ENCODE measurements around the gene TRIM3. TPM values are rescaled to one million over a fixed set of nuclear protein-coding genes. Genes with fewer than 3 reads are reported as not detected.

Gene TRIM3
- total and polyA plus RNA-seq, 2 of the 8 experiments (the other 6 are each of a cell fraction or from before 2014, with no cell fraction given) = 10.7 to 14.3 TPM

DNA sequence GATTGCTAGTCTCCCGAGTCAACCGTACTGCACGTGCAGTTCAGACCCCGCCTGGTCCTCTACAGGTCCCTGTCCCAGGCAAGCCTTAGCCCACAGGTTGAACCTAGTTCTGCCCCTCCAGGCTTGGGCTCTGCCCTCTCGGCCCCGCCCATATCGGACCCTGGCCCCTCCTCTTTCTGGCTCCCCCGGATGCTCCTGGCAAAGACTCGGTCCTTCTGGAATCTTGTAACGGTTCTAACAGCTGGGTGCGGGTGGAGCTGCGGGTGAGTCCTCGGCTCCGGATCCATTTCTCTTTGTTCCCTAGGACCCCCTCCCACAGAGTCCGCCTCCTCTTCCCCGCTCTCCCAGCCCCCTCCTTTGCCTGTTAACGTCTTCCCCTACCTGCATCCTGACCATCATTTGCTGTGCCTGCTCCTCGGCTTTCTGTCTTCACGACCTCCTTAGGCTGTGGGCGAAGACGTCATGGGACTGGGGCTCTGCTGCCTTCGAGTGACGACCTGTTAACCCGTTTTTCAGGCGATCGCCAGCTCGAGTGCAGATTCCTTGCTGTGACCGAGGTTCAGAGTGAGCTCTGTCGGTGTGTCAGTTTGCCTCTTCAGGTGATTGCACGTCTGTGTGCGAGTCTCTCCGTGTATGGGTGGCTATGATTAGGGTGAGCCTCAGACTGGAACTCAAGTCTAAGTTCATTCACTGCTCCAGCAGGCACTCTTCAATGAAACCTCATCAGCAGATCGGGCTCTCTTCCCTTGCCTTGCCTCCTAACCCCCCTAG lies 23.5 kb upstream of the TRIM3 start, which contains the start of gene DNHD1:
DNHD1 (plus strand) TSS at position 212 of the 771 bp plus-strand sequence. CDS start 936 bp downstream, outside the sequence.
- ChIA-PET POLR2A (ENCODE audit: partially characterized antibody) (interaction anchor here (1.1 to 4.2 kb wide), 7 partner anchors 8 to 199 kb away, joined by 3 to 13 read pairs (median 9); partner anchors contain the start of genes ARFIP2, TIMM10B and TRIM3), CTCF (ENCODE audit: partially characterized antibody) (interaction anchor here (0.6 to 8.7 kb wide), 17 partner anchors 8 to 171 kb away, joined by 3 to 60 read pairs (median 4); partner anchors contain the start of gene TIMM10B)
- Histone ChIP-seq H3K4me2 (ENCODE audit: insufficient read depth in 1 of 2, low read depth in 2 of 2, low read length in 2 of 2) (peak within 1 kb of the TSS; percentile 62 to 79), H2AFZ (ENCODE audit: low read length) (peak within 1 kb of the TSS; percentile 21; the same call in 1 of the 2 replicates), H2BK15ac (ENCODE audit: low read length) (peak within 1 kb of the TSS; percentile 65; the same call in 1 of the 2 replicates), H3K4ac (replicated peaks; ENCODE audit: insufficient read length, low read depth, low read length) (no peak within 1 kb of the TSS), H4K5ac (ENCODE audit: insufficient read length, low read depth, low read length) (no peak within 1 kb of the TSS), H2BK5ac (ENCODE audit: low read depth, low read length) (no peak within 1 kb of the TSS; the same call in 1 of the 2 replicates), H2BK12ac (ENCODE audit: low read depth, low read length) (peak within 1 kb of the TSS; percentile 55; the same call in 1 of the 2 replicates), H3K4me3 (ENCODE audit: extremely low read depth in 1 of 4, insufficient read depth in 2 of 4, low read depth in 3 of 4, low read length in 4 of 4) (peak within 1 kb of the TSS in 3 of 4 experiments; percentile 21 to 44 (median 23); a peak in 5 of 8 replicates), H4K20me1 (replicated peaks in 1 of 2; ENCODE audit: control insufficient read depth in 1 of 2, insufficient read depth in 2 of 2, low read length in 2 of 2) (no peaks in the 10 kb centered on the region), H4K91ac (replicated peaks; ENCODE audit: insufficient read length, low read length) (no peak within 1 kb of the TSS), H2AK5ac (ENCODE audit: low read depth, low read length) (no peak within 1 kb of the TSS; the same call in 1 of the 2 replicates), H2BK20ac (ENCODE audit: low read length) (no peak within 1 kb of the TSS), H4K8ac (ENCODE audit: extremely low read depth, insufficient read depth, low read length) (peak within 1 kb of the TSS; percentile 40; the same call in 1 of the 2 replicates), H3K18ac (ENCODE audit: extremely low read depth, low read length) (0 out of 2 replicates have a peak within 1 kb of the TSS, but pooled peaks have one; percentile 42), H3K27me3 (replicated peaks in 1 of 4; ENCODE audit: control insufficient read depth in 3 of 4, extremely low read depth in 1 of 4, insufficient read depth in 3 of 4, low read length in 3 of 4) (no peaks in the 10 kb centered on the region), H3K79me2 (ENCODE audit: control insufficient read depth in 1 of 2, insufficient read depth in 2 of 2, low read length in 2 of 2) (no peaks in the 10 kb centered on the region), H3K14ac (ENCODE audit: insufficient read length) (no peak within 1 kb of the TSS), H3K27ac (ENCODE audit: low read depth, low read length) (no peak within 1 kb of the TSS), H3K79me1 (ENCODE audit: low read depth, low read length) (no peaks in the 10 kb centered on the region), H3K9ac (replicated peaks in 1 of 4; ENCODE audit: extremely low read depth in 1 of 4, low read depth in 3 of 4, low read length in 3 of 4) (peak within 1 kb of the TSS in 2 of 4 experiments; percentile 20 to 21; a peak in 2 of 7 replicates), H2BK120ac (replicated peaks; ENCODE audit: low read depth, low read length) (no peak within 1 kb of the TSS), H3K9me3 (ENCODE audit: insufficient read depth in 2 of 2, low read depth in 1 of 2, low read length in 1 of 2) (no peaks in the 10 kb centered on the region), H3K4me1 (replicated peaks in 1 of 4; ENCODE audit: control insufficient read depth in 3 of 4, insufficient read depth in 4 of 4, low read length in 3 of 4) (peaks cover 0 to 6% (median 1%) of the 10 kb centered on the region in 4 experiments; a peak in 4 of 7 replicates), H3K36me3 (ENCODE audit: control insufficient read depth in 2 of 4, insufficient read depth in 4 of 4, low read length in 3 of 4) (peaks cover 0 to 4% (median 2%) of the 10 kb centered on the region in 4 experiments; a peak in 3 of 8 replicates), H3K23me2 (ENCODE audit: low read depth, low read length) (peaks cover 3% of the 10 kb centered on the region; the same call in 1 of the 2 replicates), H3K56ac (replicated peaks; ENCODE audit: insufficient read length, low read depth, low read length) (no peak within 1 kb of the TSS), H3K23ac (ENCODE audit: insufficient read length) (no peak within 1 kb of the TSS)
- DNase-seq (ENCODE audit: low read depth in 1 of 2, low spot score in 2 of 2) = peak; percentile 33 to 84
- FAIRE-seq = no peak
- TF ChIP-seq, protein P1, sequence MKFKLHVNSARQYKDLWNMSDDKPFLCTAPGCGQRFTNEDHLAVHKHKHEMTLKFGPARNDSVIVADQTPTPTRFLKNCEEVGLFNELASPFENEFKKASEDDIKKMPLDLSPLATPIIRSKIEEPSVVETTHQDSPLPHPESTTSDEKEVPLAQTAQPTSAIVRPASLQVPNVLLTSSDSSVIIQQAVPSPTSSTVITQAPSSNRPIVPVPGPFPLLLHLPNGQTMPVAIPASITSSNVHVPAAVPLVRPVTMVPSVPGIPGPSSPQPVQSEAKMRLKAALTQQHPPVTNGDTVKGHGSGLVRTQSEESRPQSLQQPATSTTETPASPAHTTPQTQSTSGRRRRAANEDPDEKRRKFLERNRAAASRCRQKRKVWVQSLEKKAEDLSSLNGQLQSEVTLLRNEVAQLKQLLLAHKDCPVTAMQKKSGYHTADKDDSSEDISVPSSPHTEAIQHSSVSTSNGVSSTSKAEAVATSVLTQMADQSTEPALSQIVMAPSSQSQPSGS (IDR thresholded peaks at IDR 0.05; ENCODE audit: low read length) = no peak
- TF ChIP-seq POLR2A (IDR thresholded peaks at IDR 0.05; ENCODE audit: control extremely low read depth in 1 of 2, low read depth in 2 of 2, low read length in 2 of 2) = peak in 1 of 2 experiments; percentile 46; a peak in 1 of 3 replicates
- no peak for TF ChIP-seq TCF12 (IDR thresholded peaks at IDR 0.05; ENCODE audit: low read depth, low read length)
- peak; percentile 56; the same call in 1 of the 2 replicates for TF ChIP-seq TAF1 (IDR thresholded peaks at IDR 0.05; ENCODE audit: low read depth, low read length)
- TF ChIP-seq EZH2 (IDR thresholded peaks at IDR 0.05; ENCODE audit: low read depth, low read length, severe bottlenecking) = no peak
- WGBS, 2 experiments (ENCODE audit: extremely low coverage in 1 of 2, insufficient coverage in 1 of 2, insufficient read length in 1 of 2, insufficient replicate concordance in 2 of 2, low coverage in 1 of 2, low lambda C conversion rate in 2 of 2, missing lambda C conversion rate in 1 of 2) = 50% methylated on average over 32 of the region's 33 CpGs; no CpG with 5 or more reads in 1 of the 2 experiments

All from H1 (cell line).